HEK293 (cell line): Measurements from ENCODE around the gene SH3RF3.
A peak's percentile ranks its signal among the peaks of the same experiment; 100 is the strongest.

Experiments
- CTCF ChIA-PET: fragments of 350-600 bp; formaldehyde crosslinking; extraction: SDS; loops from one replicate; lab custom pipeline; 2021; ENCODE audit warnings: antibody characterized with exemption; lab: Yijun Ruan, JAX
- POLR2A ChIA-PET: fragments of 300-600 bp; formaldehyde crosslinking; extraction: SDS; loops from one replicate; lab custom pipeline; 2020; ENCODE audit warnings: antibody characterized with exemption, inconsistent platforms; lab: Yijun Ruan, JAX
- H3K27ac ChIP-seq: fragments of 200-500 bp; sonication (Bioruptor generic); 2 replicates; pipeline ENCODE4 v1.5.1; 2014; ENCODE audit warnings: low read depth, low read length, control low read depth, inconsistent platforms; ENCODE audit errors: extremely low read depth
- H3K36me3 ChIP-seq, 2 experiments: fragments of 200-500 bp in 1 of 2; sonication (Bioruptor generic) in 1 of 2; 1 replicate in 1 of 2; 2 replicates in 1 of 2; pipeline ENCODE4 v1.5.1; 2014 to 2017; ENCODE audit warnings: inconsistent platforms in 2 of 2, low read length in 2 of 2; ENCODE audit not compliant: control insufficient read depth in 2 of 2, insufficient read depth in 1 of 2
- H3K4me1 ChIP-seq: fragments of 200-500 bp; sonication (Bioruptor generic); 2 replicates; pipeline ENCODE4 v1.5.1; 2014; ENCODE audit warnings: mild to moderate bottlenecking, low read length, inconsistent platforms; ENCODE audit not compliant: control insufficient read depth, insufficient read depth
- H3K4me3 ChIP-seq: 2 replicates; pipeline ENCODE4 v1.5.1; 2011; ENCODE audit warnings: low read depth, mild to moderate bottlenecking, control low read depth, low read length, moderate library complexity
- H3K9me3 ChIP-seq: fragments of 200-500 bp; sonication (Bioruptor generic); 2 replicates; pipeline ENCODE4 v1.5.1; 2014; ENCODE audit warnings: low read depth, low read length, inconsistent platforms; ENCODE audit not compliant: control insufficient read depth, insufficient read depth
- EGR2 ChIP-seq: fragments of 450-650 bp; formaldehyde crosslinking; IDR thresholded peaks from 2 replicates; pipeline ENCODE4 v1.5.1; 2016; ENCODE audit warnings: low read depth, missing biosample characterization, missing genetic modification characterization
- IKZF3 ChIP-seq: fragments of 450-650 bp; IDR thresholded peaks from 2 replicates; pipeline ENCODE4 v1.5.0; 2018; ENCODE audit warnings: missing biosample characterization, mild to moderate bottlenecking, missing genetic modification characterization, moderate library complexity
- PRDM10 ChIP-seq: fragments of 450-650 bp; formaldehyde crosslinking; IDR thresholded peaks from 2 replicates; pipeline ENCODE4 v1.5.1; 2016; ENCODE audit warnings: missing biosample characterization, missing genetic modification characterization
- PRDM4 ChIP-seq: fragments of 450-650 bp; formaldehyde crosslinking; IDR thresholded peaks from 2 replicates; pipeline ENCODE4 v1.5.1; 2017; ENCODE audit warnings: missing biosample characterization, missing genetic modification characterization
- REST ChIP-seq: fragments of 450-650 bp; formaldehyde crosslinking; IDR thresholded peaks from 2 replicates; pipeline ENCODE4 v1.5.1; 2016; ENCODE audit warnings: missing biosample characterization, missing genetic modification characterization
- TSHZ1 ChIP-seq: fragments of 450-650 bp; formaldehyde crosslinking; IDR thresholded peaks from 2 replicates; pipeline ENCODE4 v1.5.1; 2016; ENCODE audit warnings: missing biosample characterization, missing genetic modification characterization, borderline replicate concordance
- ZNF19 ChIP-seq: fragments of 450-650 bp; formaldehyde crosslinking; IDR thresholded peaks from 2 replicates; pipeline ENCODE4; 2016; ENCODE audit warnings: missing biosample characterization, missing genetic modification characterization, low read depth
- ZNF324 ChIP-seq: fragments of 450-650 bp; formaldehyde crosslinking; IDR thresholded peaks from 2 replicates; pipeline ENCODE4 v1.5.1; 2016; ENCODE audit warnings: missing biosample characterization, missing genetic modification characterization
- ZNF433 ChIP-seq: fragments of 450-650 bp; formaldehyde crosslinking; IDR thresholded peaks from 2 replicates; pipeline ENCODE4 v1.5.1; 2016; ENCODE audit warnings: missing biosample characterization, missing genetic modification characterization, low read depth
- ZNF660 ChIP-seq: fragments of 450-650 bp; IDR thresholded peaks from 2 replicates; pipeline ENCODE4 v1.5.1; 2018; ENCODE audit warnings: missing biosample characterization, mild to moderate bottlenecking, missing genetic modification characterization
- ZNF76 ChIP-seq: fragments of 450-650 bp; formaldehyde crosslinking; IDR thresholded peaks from 2 replicates; pipeline ENCODE4; 2016; ENCODE audit warnings: low read depth, missing biosample characterization, missing genetic modification characterization, borderline replicate concordance
- ZNF830 ChIP-seq: fragments of 450-650 bp; IDR thresholded peaks from 2 replicates; pipeline ENCODE4 v1.5.0; 2018; ENCODE audit warnings: missing biosample characterization, missing genetic modification characterization, low read depth, mild to moderate bottlenecking, moderate library complexity

Gene SH3RF3

GRCh38 chr2:109382951-109383350 is 253.9 kb downstream of the SH3RF3 start:
- Histone ChIP-seq H3K9me3 (no peaks in the 10 kb centered on the region), H3K4me3 (no peak overlapping the region), H3K27ac (no peak overlapping the region), H3K36me3 (no peaks in the 10 kb centered on the region), H3K4me1 (no peaks in the 10 kb centered on the region; the same call in 1 of the 2 replicates)
- POLR2A ChIA-PET, result no interaction called here
- TF ChIP-seq PRDM10 (tag by site-specific recombination) (peak; percentile 49; the same call in 1 of the 2 replicates), ZNF660 (tag by site-specific recombination) (0 out of 2 replicates have a peak, but pooled peaks have one; percentile 40), IKZF3 (tag by site-specific recombination) (no peak)
- CTCF ChIA-PET, result interaction anchor here (0.6 kb wide), 1 partner anchor 9 kb away, joined by 3 read pairs; no protein-coding TSS in a partner anchor

GRCh38 chr2:109383505-109384307 is 254.7 kb downstream of the SH3RF3 start:
- Histone ChIP-seq H3K36me3 (no peaks in the 10 kb centered on the region), H3K4me3 (no peak overlapping the region), H3K9me3 (no peaks in the 10 kb centered on the region), H3K4me1 (no peaks in the 10 kb centered on the region; the same call in 1 of the 2 replicates), H3K27ac (no peak overlapping the region)
- ChIA-PET CTCF (no interaction called here), POLR2A (no interaction called here)
- TF ChIP-seq ZNF19 (no peak), TSHZ1 (tag by site-specific recombination) (no peak), ZNF830 (tag by site-specific recombination) (no peak), ZNF324 (no peak), ZNF76 (tag by site-specific recombination) (no peak), ZNF433 (tag by site-specific recombination) (no peak), EGR2 (tag by site-specific recombination) (no peak), PRDM10 (tag by site-specific recombination) (no peak), PRDM4 (tag by site-specific recombination) (no peak), REST (tag by site-specific recombination) (no peak)
